Esophagus (tissue), 2 donors: ENCODE data around the gene C16orf86. TPM values are rescaled to one million over a fixed set of nuclear protein-coding genes. Genes with fewer than 3 reads are reported as not detected.

Experiments
- H3K27ac ChIP-seq, 2 donors: one replicate each; pipeline ENCODE4 v1.5.1; 2013; ENCODE audit warnings: low read depth in 2 of 2, mild to moderate bottlenecking in 2 of 2, inconsistent platforms in 1 of 2, low read length in 1 of 2, moderate library complexity in 1 of 2
- H3K27me3 ChIP-seq, 2 donors: one replicate each; pipeline ENCODE4 v1.6.1; 2013; ENCODE audit warnings: low read length in 2 of 2, control low read depth in 1 of 2, mild to moderate bottlenecking in 1 of 2; ENCODE audit not compliant: insufficient read depth in 2 of 2, control insufficient read depth in 1 of 2
- H3K36me3 ChIP-seq, 2 donors: one replicate each; pipeline ENCODE4 v1.6.1; 2013; ENCODE audit warnings: low read length in 1 of 2; ENCODE audit not compliant: control insufficient read depth in 2 of 2, insufficient read depth in 2 of 2
- H3K4me1 ChIP-seq, 2 donors: one replicate each; pipeline ENCODE4 v1.6.1; 2013; ENCODE audit warnings: low read length in 1 of 2; ENCODE audit not compliant: control insufficient read depth in 2 of 2, insufficient read depth in 2 of 2
- H3K4me3 ChIP-seq, 2 donors: one replicate each; pipeline ENCODE4 v1.5.1; 2013; ENCODE audit warnings: low read length in 2 of 2, mild to moderate bottlenecking in 2 of 2, low read depth in 1 of 2, moderate library complexity in 1 of 2
- H3K9me3 ChIP-seq, 2 donors: one replicate each; pipeline ENCODE4 v1.6.1; 2013; ENCODE audit warnings: mild to moderate bottlenecking in 2 of 2, low read depth in 1 of 2, low read length in 1 of 2, moderate library complexity in 1 of 2; ENCODE audit not compliant: control insufficient read depth in 2 of 2, insufficient read depth in 1 of 2
- WGBS, 2 donors: extraction: QIAGEN DNeasy Blood & Tissue Kit; methylation state at CpG; one replicate each; pipeline ENCODE4 v1.1.7; 2013; 5-methylcytosine and 5-hydroxymethylcytosine counted together
- polyA plus RNA-seq, 2 donors: library from polyadenylated mRNA; stranded (reverse); fragments of 200-250 nt; gene quantifications; one replicate each; pipeline ENCODE4 v1.2.3, GENCODE V29; 2013
- donor health status: healthy with polysubstance abuse.
- donor health status: Bipolar disorder and iron deficiency.

Gene C16orf86
- polyA plus RNA-seq, 2 donors = 1.8 to 2.0 TPM

GRCh38 chr16:67664871-67665270 lies 1.7 kb upstream of the C16orf86 start:
- Histone ChIP-seq H3K36me3 (peaks cover 2 to 6% of the 10 kb centered on the region in 2 donors), H3K27me3 (no peaks in the 10 kb centered on the region)
- 82 to 92% methylated on average over 7 of the region's 7 CpGs for WGBS, 2 donors

GRCh38 chr16:67665598-67665997 lies 1.0 kb upstream of the C16orf86 start:
- Histone ChIP-seq H3K36me3 (peaks cover 2 to 6% of the 10 kb centered on the region in 2 donors), H3K27ac (no peak overlapping the region), H3K4me1 (peaks cover 16 to 27% of the 10 kb centered on the region in 2 donors), H3K9me3 (no peaks in the 10 kb centered on the region), H3K4me3 (peak overlapping the region in 1 of 2 donors; percentile 67), H3K27me3 (no peaks in the 10 kb centered on the region)
- 62 to 73% methylated on average over 5 of the region's 5 CpGs for WGBS, 2 donors

More at GRCh38 chr16:67664871-67665270, 1.7 kb upstream of the C16orf86 start:
- Histone ChIP-seq H3K27ac (no peak overlapping the region), H3K4me3 (no peak overlapping the region), H3K4me1 (peaks cover 16 to 27% of the 10 kb centered on the region in 2 donors), H3K9me3 (no peaks in the 10 kb centered on the region)

GRCh38 chr16:67666032-67666551 lies 522 bp upstream of the C16orf86 start:
- Histone ChIP-seq H3K9me3 (no peaks in the 10 kb centered on the region), H3K36me3 (peaks cover 2 to 6% of the 10 kb centered on the region in 2 donors), H3K4me1 (peaks cover 16 to 24% of the 10 kb centered on the region in 2 donors), H3K4me3 (peak overlapping the region; percentile 61 to 67), H3K27ac (peak overlapping the region in 1 of 2 donors; percentile 76), H3K27me3 (no peaks in the 10 kb centered on the region)
- 1 to 2% methylated on average over 44 to 46 of the region's 46 CpGs for WGBS, 2 donors

GRCh38 chr16:67667453-67667816 lies 821 bp downstream of the C16orf86 start:
- peaks cover 16 to 18% of the 10 kb centered on the region in 2 donors for H3K4me1 ChIP-seq

GRCh38 chr16:67667817-67668494 lies 1.3 kb downstream of the C16orf86 start:
- Histone ChIP-seq H3K27me3 (no peaks in the 10 kb centered on the region), H3K4me1 (peaks cover 16 to 18% of the 10 kb centered on the region in 2 donors), H3K9me3 (no peaks in the 10 kb centered on the region), H3K36me3 (peaks cover 0 to 4% of the 10 kb centered on the region in 2 donors), H3K27ac (peak overlapping the region; percentile 76 to 83), H3K4me3 (peak overlapping the region in 1 of 2 donors; percentile 67)
- 21 to 22% methylated on average over 18 of the region's 18 CpGs for WGBS, 2 donors

More at GRCh38 chr16:67667453-67667816, 821 bp downstream of the C16orf86 start:
- Histone ChIP-seq H3K27ac (peak overlapping the region; percentile 76 to 83), H3K9me3 (no peaks in the 10 kb centered on the region), H3K27me3 (no peaks in the 10 kb centered on the region), H3K4me3 (peak overlapping the region; percentile 61 to 67), H3K36me3 (peaks cover 0 to 4% of the 10 kb centered on the region in 2 donors)
- 32 to 38% methylated on average over 10 of the region's 10 CpGs for WGBS, 2 donors

GRCh38 chr16:67668495-67669157 lies 2.0 kb downstream of the C16orf86 start:
- 83 to 84% methylated on average over 6 of the region's 6 CpGs for WGBS, 2 donors
- H3K4me3 ChIP-seq = no peak overlapping the region
- H3K27ac ChIP-seq = peak overlapping the region in 1 of 2 donors; percentile 83
- peaks cover 16 to 22% of the 10 kb centered on the region in 2 donors for H3K4me1 ChIP-seq
- no peaks in the 10 kb centered on the region for H3K27me3 ChIP-seq
- no peaks in the 10 kb centered on the region for H3K9me3 ChIP-seq
- H3K36me3 ChIP-seq = no peaks in the 10 kb centered on the region

- WGBS, 2 donors = 80 to 83% methylated on average over 10 of the region's 10 CpGs
- Histone ChIP-seq H3K4me1 (peaks cover 16 to 27% of the 10 kb centered on the region in 2 donors), H3K27me3 (no peaks in the 10 kb centered on the region), H3K9me3 (no peaks in the 10 kb centered on the region), H3K4me3 (no peak overlapping the region), H3K36me3 (no peaks in the 10 kb centered on the region), H3K27ac (no peak overlapping the region)
Observed at GRCh38 chr16:67669499-67670101, 3.0 kb downstream of the C16orf86 start.

- H3K27me3 ChIP-seq = no peaks in the 10 kb centered on the region
- WGBS, 2 donors = 34% methylated on average over 4 of the region's 4 CpGs
- H3K36me3 ChIP-seq = peaks cover 0 to 10% of the 10 kb centered on the region in 2 donors
- peaks cover 12 to 31% of the 10 kb centered on the region in 2 donors for H3K4me1 ChIP-seq
- H3K27ac ChIP-seq = peak overlapping the region; percentile 63 to 69
- no peaks in the 10 kb centered on the region for H3K9me3 ChIP-seq
- no peak overlapping the region for H3K4me3 ChIP-seq
Observed at GRCh38 chr16:67672306-67672705, 5.7 kb downstream of the C16orf86 start.
